Ovary (tissue), 9 donors: Measurements from ENCODE around the gene GLI3. TPM values are rescaled to one million over a fixed set of nuclear protein-coding genes. Genes with fewer than 3 reads are reported as not detected.

Experiments used
- DNase-seq, 5 donors: peaks; one replicate each; pipeline ENCODE4 v3.0.0-alpha.2; 2019 to 2020
- H3K27ac ChIP-seq, 2 donors: fragments of 200-600 bp; one replicate each; pipeline versions ENCODE4 v1.5.1 to v1.8.0; 2019 to 2022
- H3K27me3 ChIP-seq: fragments of 200-600 bp; one replicate; pipeline ENCODE4 v1.8.0; 2022
- H3K36me3 ChIP-seq: fragments of 200-600 bp; sonication (generic); one replicate; pipeline ENCODE4 v1.5.1; 2019
- H3K4me1 ChIP-seq: one replicate; pipeline ENCODE4 v1.8.1; 2013; ENCODE audit warnings: mild to moderate bottlenecking, moderate library complexity; ENCODE audit not compliant: insufficient read depth
- H3K4me3 ChIP-seq: fragments of 200-600 bp; sonication (generic); one replicate; pipeline ENCODE4 v1.5.1; 2017
- H3K9me3 ChIP-seq, 2 donors: fragments of 200-600 bp in 1 of 2; sonication (generic) in 1 of 2; one replicate each; pipeline versions ENCODE4 v1.5.1 to v1.8.1; 2013 to 2019; ENCODE audit warnings: mild to moderate bottlenecking in 1 of 2, moderate library complexity in 1 of 2
- EP300 ChIP-seq: sonication (generic); formaldehyde crosslinking; IDR thresholded peaks from one replicate; pipeline ENCODE4 v1.6.1; 2017; ENCODE audit warnings: antibody characterized with exemption
- POLR2A ChIP-seq: fragments of 450-650 bp; IDR thresholded peaks from one replicate; pipeline ENCODE4 v1.6.1; 2017; ENCODE audit warnings: antibody characterized with exemption, mild to moderate bottlenecking, moderate library complexity
- WGBS, 3 donors: extraction: QIAGEN DNeasy Blood & Tissue Kit in 1 of 3; methylation state at CpG; one replicate each; pipeline versions ENCODE4 v1.1.5 to v1.1.7; 2013 to 2017; 5-methylcytosine and 5-hydroxymethylcytosine counted together
- intact Hi-C, 4 donors: fragments of 100-400 bp; cut with DNase I; formaldehyde crosslinking; loops; one replicate each; pipeline versions ENCODE4 v1.11.0 to v1.15.1; 2022 to 2023
- polyA plus RNA-seq, 2 donors: library from polyadenylated mRNA; stranded (reverse); fragments of 200-250 nt in 1 of 2; fragments of 350-450 nt in 1 of 2; fragmentation: Illumina TruSeq in 1 of 2; extraction: RNeasy Lipid Tissue Mini Kit (QIAGEN cat#74804) in 1 of 2; gene quantifications; one replicate each; pipeline ENCODE4 v1.2.3, GENCODE V29; 2013 to 2014
- total RNA-seq, 7 donors: library from RNA; depleted of rRNA in 2 of 7; stranded (reverse); fragments of >200 nt in 2 of 7; fragmentation: NEBNext Ultra II Directional in 3 of 7; extraction: Animal tissue kit (Norgen Biotek cat#: 25700) in 3 of 7; gene quantifications; one replicate each; pipeline versions ENCODE4 v1.1.0 to v1.2.4, GENCODE V29; 2016 to 2023
- TF ChIP-seq, protein P1 (sequence below), 3 donors: fragments of 450-650 bp in 2 of 3; fragments of 200-600 bp in 1 of 3; IDR thresholded peaks; one replicate each; pipeline versions ENCODE4 v1.5.1 to v1.8.0; 2016 to 2022; ENCODE audit warnings: antibody characterized with exemption in 3 of 3, mild to moderate bottlenecking in 1 of 3
- donor health status: DM: no; HTN: no; CAD: no; lungs with moderate emphysema.
- donor health status: DM: no; HTN: no; CAD: no.
- donor health status: Bipolar disorder and iron deficiency.
- donor health status: DM: yes; HTN: yes; CAD: no.
- donor health status: DM: no; HTN: no; CAD: no.
- donor health status: DM: yes; HTN: yes; CAD: no.

The GLI3 gene
- total and polyA plus RNA-seq, 9 donors, result 9.5 to 67.1 (median 50.5) TPM

DNA sequence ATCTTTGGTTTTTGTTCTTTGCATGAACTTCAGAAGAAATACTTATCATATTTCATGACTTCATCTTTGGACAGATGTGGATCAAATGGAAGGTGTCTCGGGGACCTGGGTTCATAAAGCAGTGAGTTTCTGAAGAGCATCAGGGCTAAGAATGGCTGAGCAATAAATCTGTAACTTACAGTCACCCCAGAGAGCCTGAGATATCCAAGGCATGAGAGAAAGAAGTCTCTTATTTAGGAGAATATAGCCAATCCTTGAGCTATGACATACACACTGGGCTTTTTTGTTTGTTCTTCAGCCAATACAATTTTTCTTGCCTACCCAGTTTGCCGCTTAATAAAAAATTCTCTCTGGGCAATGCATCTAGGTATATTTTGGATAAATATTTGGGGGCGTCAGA is 281.6 kb downstream of the GLI3 start:
- Histone ChIP-seq H3K36me3 (no peaks in the 10 kb centered on the region), H3K9me3 (no peaks in the 10 kb centered on the region), H3K27ac (peak overlapping the region in 1 of 2 donors; percentile 23), H3K27me3 (no peaks in the 10 kb centered on the region), H3K4me1 (peaks cover 18% of the 10 kb centered on the region), H3K4me3 (no peak overlapping the region)
- TF ChIP-seq POLR2A (no peak), EP300 (no peak)
- TF ChIP-seq, protein P1, sequence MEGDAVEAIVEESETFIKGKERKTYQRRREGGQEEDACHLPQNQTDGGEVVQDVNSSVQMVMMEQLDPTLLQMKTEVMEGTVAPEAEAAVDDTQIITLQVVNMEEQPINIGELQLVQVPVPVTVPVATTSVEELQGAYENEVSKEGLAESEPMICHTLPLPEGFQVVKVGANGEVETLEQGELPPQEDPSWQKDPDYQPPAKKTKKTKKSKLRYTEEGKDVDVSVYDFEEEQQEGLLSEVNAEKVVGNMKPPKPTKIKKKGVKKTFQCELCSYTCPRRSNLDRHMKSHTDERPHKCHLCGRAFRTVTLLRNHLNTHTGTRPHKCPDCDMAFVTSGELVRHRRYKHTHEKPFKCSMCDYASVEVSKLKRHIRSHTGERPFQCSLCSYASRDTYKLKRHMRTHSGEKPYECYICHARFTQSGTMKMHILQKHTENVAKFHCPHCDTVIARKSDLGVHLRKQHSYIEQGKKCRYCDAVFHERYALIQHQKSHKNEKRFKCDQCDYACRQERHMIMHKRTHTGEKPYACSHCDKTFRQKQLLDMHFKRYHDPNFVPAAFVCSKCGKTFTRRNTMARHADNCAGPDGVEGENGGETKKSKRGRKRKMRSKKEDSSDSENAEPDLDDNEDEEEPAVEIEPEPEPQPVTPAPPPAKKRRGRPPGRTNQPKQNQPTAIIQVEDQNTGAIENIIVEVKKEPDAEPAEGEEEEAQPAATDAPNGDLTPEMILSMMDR (IDR thresholded peaks at IDR 0.05), result no peak
- intact Hi-C loops, result no loop called here
- WGBS, 3 donors, result 5 to 7% (median 6%) methylated on average over 3 of the region's 3 CpGs
- no peak for DNase-seq

DNA sequence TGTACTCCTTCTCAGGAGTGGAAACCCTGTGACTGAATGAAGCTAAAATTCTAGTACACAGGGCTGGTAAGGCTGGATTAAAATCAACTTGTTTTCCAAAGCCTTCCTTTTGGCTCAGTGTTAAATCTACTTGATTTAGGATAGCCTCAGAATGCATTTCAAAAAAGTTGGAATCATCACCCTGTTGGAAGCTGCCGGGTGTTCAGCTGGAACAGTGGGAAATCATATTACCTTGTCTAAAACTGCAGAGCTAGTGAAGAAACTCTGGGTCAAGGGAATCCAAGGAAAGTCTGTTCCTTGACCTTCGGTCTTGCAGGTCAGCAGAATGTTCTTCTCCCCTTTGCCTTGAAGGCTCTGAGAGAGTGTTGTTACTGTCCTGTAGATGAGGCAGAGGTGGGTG is 282.0 kb downstream of the GLI3 start:
- Histone ChIP-seq H3K4me3 (no peak overlapping the region), H3K36me3 (no peaks in the 10 kb centered on the region), H3K9me3 (no peaks in the 10 kb centered on the region), H3K27me3 (no peaks in the 10 kb centered on the region), H3K4me1 (peaks cover 18% of the 10 kb centered on the region), H3K27ac (peak overlapping the region in 1 of 2 donors; percentile 23)
- DNase-seq, result peak in 1 of 5 donors; percentile 30
- WGBS, 3 donors, result 13 to 20% (median 16%) methylated on average over 2 of the region's 2 CpGs
- TF ChIP-seq POLR2A (no peak), EP300 (no peak)
- TF ChIP-seq, protein P1 (IDR thresholded peaks at IDR 0.05), result no peak
- intact Hi-C loops, result no loop called here

DNA sequence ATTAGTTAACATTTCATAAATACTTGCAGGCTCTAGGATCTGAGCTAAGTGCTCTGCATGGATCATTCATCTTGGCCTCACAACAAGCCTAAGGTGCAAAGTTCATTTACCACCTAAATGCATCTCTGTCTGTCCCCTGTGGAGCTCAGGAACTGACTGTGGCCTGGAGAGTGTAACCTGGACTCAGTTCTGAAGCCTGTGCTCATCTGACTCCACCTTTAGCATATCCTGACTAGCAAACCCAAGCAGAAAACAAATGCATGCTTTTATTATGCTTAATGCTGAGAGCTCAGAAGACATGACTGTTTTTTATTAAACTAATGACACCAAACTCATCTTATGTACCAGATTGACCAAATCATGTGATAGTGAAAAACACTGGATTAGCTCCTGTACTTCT is 288.5 kb downstream of the GLI3 start:
- Histone ChIP-seq H3K27ac (no peak overlapping the region), H3K4me1 (no peaks in the 10 kb centered on the region), H3K4me3 (no peak overlapping the region), H3K36me3 (no peaks in the 10 kb centered on the region), H3K27me3 (no peaks in the 10 kb centered on the region), H3K9me3 (no peaks in the 10 kb centered on the region)
- no peak for TF ChIP-seq EP300
- TF ChIP-seq, protein P1 (IDR thresholded peaks at IDR 0.05), result no peak
- TF ChIP-seq POLR2A, result no peak
- no peak for DNase-seq
- intact Hi-C loops, result no loop called here

DNA sequence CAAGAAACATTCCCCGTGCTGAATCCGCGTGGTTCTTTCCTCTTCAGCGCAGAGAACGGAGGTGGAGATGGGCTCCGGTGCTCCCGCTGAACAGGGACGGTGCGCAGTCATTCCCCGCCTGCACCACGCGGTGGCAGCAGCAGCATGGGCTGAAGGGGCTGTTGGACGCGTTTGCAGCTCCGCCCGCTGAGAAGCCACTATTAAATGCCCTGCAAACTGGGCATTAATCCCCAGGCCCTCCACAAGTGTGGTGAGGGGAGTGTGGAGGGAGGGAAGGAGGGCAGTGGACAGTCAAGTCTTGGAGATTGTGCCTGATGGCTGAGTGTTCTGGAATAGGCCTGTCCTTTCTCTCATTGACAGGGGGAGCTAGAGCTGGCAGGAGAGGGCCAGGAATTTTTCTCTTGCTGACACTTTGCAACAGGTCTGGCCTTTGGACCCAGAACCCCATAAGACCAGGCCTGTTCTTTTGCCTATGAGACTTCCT is 293.9 kb downstream of the GLI3 start:
- H3K27ac ChIP-seq, result peak overlapping the region in 1 of 2 donors; percentile 57
- intact Hi-C loops, result loop anchor here in 1 of 4 donors (2.0 to 5.0 kb wide), 3 partner anchors 39 to 898 kb away; partner anchors contain the start of gene GLI3

More for the DNA sequence above, 293.9 kb downstream of the GLI3 start:
- 0 to 1% (median 1%) methylated on average over 16 of the region's 16 CpGs for WGBS, 3 donors
- H3K4me3 ChIP-seq, result peak overlapping the region; percentile 20
- no peaks in the 10 kb centered on the region for H3K4me1 ChIP-seq
- DNase-seq, result peak; percentile 83 to 92 (median 90)
- no peaks in the 10 kb centered on the region for H3K36me3 ChIP-seq
- no peaks in the 10 kb centered on the region for H3K9me3 ChIP-seq
- no peaks in the 10 kb centered on the region for H3K27me3 ChIP-seq
- TF ChIP-seq EP300, result no peak
- TF ChIP-seq, protein P1 (IDR thresholded peaks at IDR 0.05), result peak; percentile 89 to 96 (median 94)
- TF ChIP-seq POLR2A, result no peak
